CD8-positive, alpha-beta memory T cell (primary cell): ENCODE measurements around the gene CCR9. TPM values are rescaled to one million over a fixed set of nuclear protein-coding genes. Genes with fewer than 3 reads are reported as not detected.
"Not testable (repeated sequence)": the region's sequence is repeated elsewhere in the genome, so short reads cannot be mapped to it uniquely, and the experiment has no call there.

Source experiments
- CTCF ChIA-PET: fragments of 350-600 bp; sonication (Branson Sonifier 250); formaldehyde crosslinking; loops from one replicate; lab custom pipeline; 2021; ENCODE audit warnings: antibody characterized with exemption; lab: Charles Lee
- POLR2A ChIA-PET: fragments of 350-600 bp; sonication (Branson Sonifier 250); formaldehyde crosslinking; loops from one replicate; lab custom pipeline; 2021; ENCODE audit warnings: antibody characterized with exemption; lab: Charles Lee
- DNase-seq, 5 donors: peaks; one replicate each; pipeline versions ENCODE4 v3.0.0 to v3.0.0-alpha.2; 2020 to 2022; ENCODE audit warnings: mixed read lengths in 1 of 5
- H3K27ac ChIP-seq: one replicate; pipeline ENCODE4 v1.7.0; 2013; ENCODE audit warnings: low read depth, mild to moderate bottlenecking, low read length, moderate library complexity
- H3K27me3 ChIP-seq: 2 replicates; pipeline ENCODE4 v1.7.0; 2013; ENCODE audit warnings: low read length, mild to moderate bottlenecking; ENCODE audit not compliant: insufficient read depth, poor library complexity, severe bottlenecking
- H3K36me3 ChIP-seq: 2 replicates; pipeline ENCODE4 v1.7.0; 2013; ENCODE audit warnings: mild to moderate bottlenecking, low read length, moderate library complexity; ENCODE audit not compliant: insufficient read depth
- H3K4me1 ChIP-seq: 2 replicates; pipeline ENCODE4 v1.7.0; 2013; ENCODE audit warnings: mild to moderate bottlenecking, low read length, moderate library complexity; ENCODE audit not compliant: insufficient read depth
- H3K4me3 ChIP-seq: 2 replicates; pipeline ENCODE4 v1.7.0; 2013; ENCODE audit warnings: mild to moderate bottlenecking, low read length
- H3K9me3 ChIP-seq: 2 replicates; pipeline ENCODE4 v1.7.0; 2013; ENCODE audit warnings: mild to moderate bottlenecking, low read length
- H3K27ac Mint-ChIP-seq, 8 donors: one replicate each; pipeline ENCODE4 v1.8.0; 2020 to 2021; ENCODE audit warnings: mixed read lengths in 8 of 8, mild to moderate bottlenecking in 6 of 8, inconsistent platforms in 3 of 8, moderate library complexity in 3 of 8
- H3K27me3 Mint-ChIP-seq, 2 donors: one replicate each; pipeline ENCODE4 v1.8.0; 2020 to 2021; ENCODE audit warnings: mixed read lengths in 2 of 2, mild to moderate bottlenecking in 1 of 2, moderate library complexity in 1 of 2
- H3K36me3 Mint-ChIP-seq, 3 donors: one replicate each; pipeline ENCODE4 v1.8.0; 2020 to 2021; ENCODE audit warnings: mixed read lengths in 3 of 3, inconsistent platforms in 1 of 3, mild to moderate bottlenecking in 1 of 3
- H3K4me1 Mint-ChIP-seq, 3 donors: one replicate each; pipeline ENCODE4 v1.8.0; 2020 to 2021; ENCODE audit warnings: mixed read lengths in 3 of 3, inconsistent platforms in 1 of 3, mild to moderate bottlenecking in 1 of 3
- H3K4me3 Mint-ChIP-seq, 7 donors: one replicate each; pipeline ENCODE4 v1.8.0; 2020 to 2021; ENCODE audit warnings: mixed read lengths in 7 of 7, mild to moderate bottlenecking in 6 of 7, moderate library complexity in 4 of 7, inconsistent platforms in 2 of 7
- H3K9me3 Mint-ChIP-seq, 5 donors: one replicate each; pipeline ENCODE4 v1.8.0; 2020 to 2022; ENCODE audit warnings: mixed read lengths in 5 of 5, mild to moderate bottlenecking in 3 of 5, moderate library complexity in 2 of 5, inconsistent platforms in 1 of 5
- polyA plus RNA-seq: library from polyadenylated mRNA; unstranded; fragments of 300-500 nt; fragmentation: Illumina TruSeq; gene quantifications from one replicate; pipeline ENCODE4 v1.2.3, GENCODE V29; 2021
- total RNA-seq, 2 experiments: library from RNA; stranded (reverse); gene quantifications; one replicate each; pipeline ENCODE4 v1.2.3, GENCODE V29; 2021

The CCR9 gene
- total and polyA plus RNA-seq, 3 experiments from 2014 or later, result 1.4 to 8.3 (median 7.3) TPM

GRCh38 chr3:45848392-45848791 is 38.0 kb upstream of the CCR9 start:
- POLR2A ChIA-PET, result no interaction called here
- Histone ChIP-seq H3K36me3 (no peaks in the 10 kb centered on the region), H3K9me3 (no peaks in the 10 kb centered on the region), H3K27me3 (no peaks in the 10 kb centered on the region), H3K27ac (no peak overlapping the region), H3K4me3 (no peak overlapping the region), H3K4me1 (no peaks in the 10 kb centered on the region)
- Mint-ChIP-seq H3K27me3 (peaks cover 8 to 20% of the 10 kb centered on the region in 2 donors), H3K4me3 (no peak overlapping the region), H3K4me1 (peaks cover 0 to 28% (median 1%) of the 10 kb centered on the region in 3 donors), H3K27ac (no peak overlapping the region), H3K9me3 (no peaks in the 10 kb centered on the region), H3K36me3 (peaks cover 0 to 1% (median under 1%) of the 10 kb centered on the region in 3 donors)
- DNase-seq, result no peak
- CTCF ChIA-PET, result interaction anchor here (1.4 to 1.6 kb wide), 2 partner anchors 10 to 90 kb away, joined by 3 to 4 read pairs; no protein-coding TSS in a partner anchor

DNA sequence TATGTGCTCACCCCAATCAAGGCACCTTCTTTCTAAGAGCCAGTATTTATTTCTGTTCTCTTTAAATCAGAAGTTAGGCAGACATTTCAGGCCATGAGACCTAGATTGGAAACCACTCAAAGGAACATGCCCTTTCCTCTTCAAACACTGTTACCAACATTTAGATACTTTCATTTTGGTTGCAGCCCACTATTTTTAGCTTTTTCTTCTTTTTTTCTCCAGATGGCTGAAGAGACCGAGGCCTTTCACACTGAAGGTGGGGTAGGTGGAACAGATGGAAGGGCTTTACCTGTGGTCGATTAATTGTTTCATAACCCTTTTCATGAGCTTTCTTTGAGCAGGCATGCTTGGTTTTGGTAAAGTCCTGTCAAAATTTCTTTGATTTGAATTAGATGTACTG is 33.5 kb upstream of the CCR9 start:
- Histone ChIP-seq H3K27ac (no peak overlapping the region), H3K27me3 (no peaks in the 10 kb centered on the region), H3K9me3 (no peaks in the 10 kb centered on the region), H3K4me1 (no peaks in the 10 kb centered on the region), H3K4me3 (no peak overlapping the region), H3K36me3 (no peaks in the 10 kb centered on the region)
- Mint-ChIP-seq H3K27me3 (peaks cover 8 to 21% of the 10 kb centered on the region in 2 donors), H3K36me3 (peaks cover 1 to 22% (median 2%) of the 10 kb centered on the region in 3 donors), H3K27ac (peak overlapping the region in 2 of 8 donors; percentile 36 to 68), H3K4me1 (peaks cover 4 to 41% (median 11%) of the 10 kb centered on the region in 3 donors), H3K9me3 (peaks cover 0 to 5% (median 0%) of the 10 kb centered on the region in 5 donors), H3K4me3 (peak overlapping the region in 1 of 7 donors; percentile 65)
- POLR2A ChIA-PET, result no interaction called here
- DNase-seq, result no peak
- CTCF ChIA-PET, result interaction anchor here (1.1 to 1.6 kb wide), 3 partner anchors 12 to 28 kb away, joined by 3 read pairs; no protein-coding TSS in a partner anchor

DNA sequence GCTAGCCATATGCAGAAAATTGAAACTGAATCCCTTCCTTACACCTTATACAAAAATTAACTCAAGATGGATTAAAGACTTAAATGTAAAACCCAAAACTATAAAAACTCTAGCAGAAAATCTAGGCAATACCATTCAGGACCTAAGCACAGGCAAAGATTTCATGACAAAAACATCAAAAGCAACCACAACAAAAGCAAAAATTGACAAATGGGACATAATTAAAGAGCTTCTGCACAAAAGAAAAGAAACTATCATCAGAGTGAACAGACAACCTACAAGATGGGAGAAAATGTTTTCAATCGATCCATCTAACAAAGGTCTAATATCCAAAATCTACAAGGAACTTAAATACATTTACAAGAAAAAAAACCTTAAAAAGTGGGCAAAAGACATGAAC is 30.0 kb upstream of the CCR9 start:
- peak in 1 of 5 donors; percentile 36 for DNase-seq

DNA sequence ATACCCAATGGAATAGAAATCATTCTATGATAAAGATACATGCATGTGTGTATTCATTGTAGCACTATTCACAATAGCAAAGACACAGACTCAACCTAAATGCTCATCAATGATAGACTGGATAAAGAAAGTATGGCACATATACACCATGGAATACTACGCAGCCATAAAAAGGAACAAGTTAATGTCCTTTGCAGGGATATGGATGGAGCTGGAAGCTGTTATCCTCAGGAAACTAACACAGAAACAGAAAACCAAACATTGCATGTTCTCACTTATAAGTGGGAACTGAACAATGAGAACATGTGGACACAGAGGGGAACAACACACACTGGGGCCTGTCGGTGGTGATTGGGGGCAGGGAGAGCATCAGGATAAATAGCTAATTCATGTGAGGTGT is 29.3 kb upstream of the CCR9 start:
- H3K4me3 ChIP-seq, H3K4me1 ChIP-seq, H3K36me3 ChIP-seq, DNase-seq, H3K27ac Mint-ChIP-seq, H3K9me3 Mint-ChIP-seq, H3K27me3 ChIP-seq, CTCF ChIA-PET, H3K4me3 Mint-ChIP-seq, POLR2A ChIA-PET, H3K9me3 ChIP-seq, H3K27ac ChIP-seq: not testable (repeated sequence)
- Mint-ChIP-seq H3K27me3 (peaks cover 0 to 12% of the 10 kb centered on the region in 2 donors), H3K4me1 (peaks cover 4 to 60% (median 16%) of the 10 kb centered on the region in 3 donors), H3K36me3 (peaks cover 1 to 22% (median 2%) of the 10 kb centered on the region in 3 donors)

More for the DNA sequence above, 30.0 kb upstream of the CCR9 start:
- peaks cover 1 to 22% (median 2%) of the 10 kb centered on the region in 3 donors for H3K36me3 Mint-ChIP-seq
- H3K4me1 ChIP-seq, H3K27me3 ChIP-seq, H3K27ac ChIP-seq, H3K9me3 Mint-ChIP-seq, H3K4me3 ChIP-seq, POLR2A ChIA-PET, H3K36me3 ChIP-seq, H3K9me3 ChIP-seq: not testable (repeated sequence)
- peak overlapping the region in 1 of 8 donors; percentile 13 for H3K27ac Mint-ChIP-seq
- CTCF ChIA-PET, result interaction anchor here (0.8 kb wide), 1 partner anchor 36 kb away, joined by 3 read pairs; no protein-coding TSS in a partner anchor
- peaks cover 0 to 12% of the 10 kb centered on the region in 2 donors for H3K27me3 Mint-ChIP-seq
- H3K4me3 Mint-ChIP-seq, result peak overlapping the region in 1 of 7 donors; percentile 11
- H3K4me1 Mint-ChIP-seq, result peaks cover 4 to 58% (median 16%) of the 10 kb centered on the region in 3 donors

DNA sequence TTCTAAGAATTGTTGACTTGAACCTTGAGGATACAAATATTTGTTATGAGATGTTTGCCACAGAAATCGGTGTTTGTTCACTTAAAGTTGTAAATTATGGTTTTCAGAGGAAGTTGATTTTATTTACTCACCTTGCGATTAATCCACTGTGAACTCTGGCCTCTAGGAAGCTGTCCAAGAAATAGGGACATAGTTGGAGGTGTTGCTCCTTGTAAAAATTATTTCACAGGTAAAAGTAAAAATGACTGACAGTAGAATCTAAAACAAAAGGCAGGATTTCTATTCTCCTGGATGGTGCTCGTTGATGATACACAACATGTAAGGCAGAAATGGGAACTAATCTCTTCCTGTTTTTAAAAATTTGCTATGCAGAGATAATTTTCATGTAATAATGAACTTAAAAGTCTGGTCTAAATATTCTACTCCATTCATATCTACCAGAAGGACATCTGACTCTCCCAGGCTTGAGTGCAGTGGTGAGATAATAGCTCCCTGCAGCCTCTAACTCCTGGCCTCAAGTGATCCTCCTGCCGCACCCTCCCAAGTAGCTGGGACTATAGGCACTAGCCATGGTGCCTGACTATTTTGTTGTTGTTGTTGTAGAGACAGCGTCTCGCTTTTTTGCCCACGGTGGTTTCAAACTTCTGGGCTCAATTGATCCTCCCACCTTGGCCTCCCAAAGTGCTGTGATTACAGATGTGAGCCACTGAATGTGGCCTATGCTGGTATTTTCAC is 27.4 kb upstream of the CCR9 start:
- H3K4me1 ChIP-seq, result no peaks in the 10 kb centered on the region
- peaks cover 0 to 29% (median 4%) of the 10 kb centered on the region in 3 donors for H3K36me3 Mint-ChIP-seq
- CTCF ChIA-PET, result interaction anchor here (1.2 kb wide), 1 partner anchor 11 kb away, joined by 3 read pairs; no protein-coding TSS in a partner anchor
- peaks cover 9 to 16% of the 10 kb centered on the region in 2 donors for H3K27me3 Mint-ChIP-seq
- peak overlapping the region in 1 of 7 donors; percentile 4 for H3K4me3 Mint-ChIP-seq
- no peaks in the 10 kb centered on the region for H3K27me3 ChIP-seq
- H3K36me3 ChIP-seq, result no peaks in the 10 kb centered on the region
- H3K4me3 ChIP-seq, result no peak overlapping the region
- H3K9me3 ChIP-seq, result no peaks in the 10 kb centered on the region
- POLR2A ChIA-PET, result interaction anchor here (0.9 kb wide), 1 partner anchor 9 kb away, joined by 3 read pairs; no protein-coding TSS in a partner anchor
- H3K4me1 Mint-ChIP-seq, result peaks cover 3 to 55% (median 16%) of the 10 kb centered on the region in 3 donors
- no peak for DNase-seq
- H3K27ac Mint-ChIP-seq, result peak overlapping the region in 1 of 8 donors; percentile 34
- peaks cover 0 to 9% (median 6%) of the 10 kb centered on the region in 5 donors for H3K9me3 Mint-ChIP-seq
- H3K27ac ChIP-seq, result no peak overlapping the region

DNA sequence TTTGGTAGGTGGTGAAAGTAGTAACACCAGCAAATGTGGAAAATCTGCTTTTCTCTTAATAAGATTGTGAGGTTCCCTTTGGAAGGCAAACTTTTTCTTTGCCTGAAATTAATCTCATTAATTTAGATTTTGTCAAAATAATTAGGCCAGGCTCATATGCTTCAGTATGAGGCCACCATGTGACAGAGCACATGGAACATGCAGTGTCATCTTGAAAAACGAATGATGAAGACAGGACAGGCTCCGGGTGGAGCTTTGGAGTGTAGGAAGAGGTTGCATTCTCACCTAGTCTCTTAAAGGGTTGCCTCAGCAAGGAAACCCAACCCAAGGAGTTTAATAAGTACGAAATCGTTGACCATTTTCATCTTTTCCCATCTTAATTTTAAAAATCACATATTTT is 25.9 kb upstream of the CCR9 start:
- ChIA-PET CTCF (interaction anchor here (0.8 kb wide), 1 partner anchor 21 kb away, joined by 3 read pairs; no protein-coding TSS in a partner anchor), POLR2A (no interaction called here)
- H3K9me3 ChIP-seq, result no peaks in the 10 kb centered on the region
- H3K4me3 Mint-ChIP-seq, result peak overlapping the region in 1 of 7 donors; percentile 43
- no peak overlapping the region for H3K27ac ChIP-seq
- no peaks in the 10 kb centered on the region for H3K27me3 ChIP-seq
- no peaks in the 10 kb centered on the region for H3K36me3 ChIP-seq
- H3K27me3 Mint-ChIP-seq, result peaks cover 12% of the 10 kb centered on the region in 2 donors
- no peak for DNase-seq
- H3K27ac Mint-ChIP-seq, result peak overlapping the region in 1 of 8 donors; percentile 35
- peaks cover 0 to 19% (median 3%) of the 10 kb centered on the region in 3 donors for H3K36me3 Mint-ChIP-seq
- peaks cover 0 to 7% (median 6%) of the 10 kb centered on the region in 5 donors for H3K9me3 Mint-ChIP-seq
- no peak overlapping the region for H3K4me3 ChIP-seq
- peaks cover 10% of the 10 kb centered on the region for H3K4me1 ChIP-seq
- H3K4me1 Mint-ChIP-seq, result peaks cover 10 to 60% (median 24%) of the 10 kb centered on the region in 3 donors

DNA sequence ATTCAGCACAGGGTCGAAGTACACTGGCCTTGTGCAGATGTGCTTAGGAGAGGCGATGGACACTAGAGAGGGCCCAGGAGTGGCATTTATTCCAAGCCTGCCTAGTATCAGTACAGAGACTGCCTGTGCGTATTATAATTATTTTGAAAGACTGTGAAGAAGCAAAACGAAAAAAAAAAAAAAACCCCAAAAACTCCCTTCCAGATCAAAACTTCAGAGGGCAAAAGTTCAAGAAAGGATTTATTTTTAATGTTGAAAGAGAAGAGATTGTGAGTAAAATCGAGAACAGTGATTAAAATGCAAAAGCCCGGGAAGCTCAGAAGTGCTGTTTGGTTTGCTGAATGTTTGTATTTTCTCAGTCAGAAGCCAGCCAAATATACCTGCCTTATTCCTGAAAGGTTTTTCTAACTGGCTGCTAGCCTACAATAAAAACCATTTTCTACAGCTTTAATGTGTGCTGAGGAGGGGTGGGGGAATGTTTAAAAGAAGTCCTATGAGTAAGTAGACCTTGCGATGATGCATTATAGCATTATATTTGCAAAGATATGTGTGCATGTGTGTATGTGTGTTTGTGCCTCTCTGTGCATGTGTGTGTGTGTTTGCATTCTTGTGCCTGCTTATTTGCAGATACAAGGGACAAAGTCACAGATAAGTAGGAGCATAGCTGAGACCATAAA is 25.2 kb upstream of the CCR9 start:
- Mint-ChIP-seq H3K27me3 (peaks cover 12% of the 10 kb centered on the region in 2 donors), H3K4me1 (peaks cover 10 to 63% (median 28%) of the 10 kb centered on the region in 3 donors), H3K9me3 (peaks cover 0 to 7% (median 5%) of the 10 kb centered on the region in 5 donors), H3K27ac (peak overlapping the region in 1 of 8 donors; percentile 35), H3K4me3 (peak overlapping the region in 1 of 7 donors; percentile 43), H3K36me3 (peaks cover 0 to 12% (median 3%) of the 10 kb centered on the region in 3 donors)
- H3K9me3 ChIP-seq, result no peaks in the 10 kb centered on the region
- no peaks in the 10 kb centered on the region for H3K36me3 ChIP-seq
- H3K4me1 ChIP-seq, result peaks cover 12% of the 10 kb centered on the region
- H3K27me3 ChIP-seq, result no peaks in the 10 kb centered on the region
- H3K4me3 ChIP-seq, result no peak overlapping the region
- DNase-seq, result no peak
- ChIA-PET POLR2A (interaction anchor here (0.7 kb wide), 1 partner anchor 20 kb away, joined by 3 read pairs; no protein-coding TSS in a partner anchor), CTCF (interaction anchor here (0.8 kb wide), 1 partner anchor 20 kb away, joined by 3 read pairs; no protein-coding TSS in a partner anchor)
- H3K27ac ChIP-seq, result no peak overlapping the region
